Sigmoid colon (tissue), 7 donors: ENCODE data around the gene CAMK1D. TPM values are rescaled to one million over a fixed set of nuclear protein-coding genes. Genes with fewer than 3 reads are reported as not detected.

Experiments
- DNase-seq: peaks from one replicate; pipeline ENCODE4 v3.0.0-alpha.2; 2019
- H3K27ac ChIP-seq, 4 donors: fragments of 200-600 bp; sonication (generic); one replicate each; pipeline ENCODE4 v1.5.1; 2016 to 2019; ENCODE audit warnings: mild to moderate bottlenecking in 1 of 4
- H3K27me3 ChIP-seq, 3 donors: fragments of 200-600 bp; sonication (generic); one replicate each; pipeline ENCODE4 v1.5.1; 2019; ENCODE audit warnings: mild to moderate bottlenecking in 1 of 3
- H3K36me3 ChIP-seq, 4 donors: fragments of 200-600 bp; sonication (generic); one replicate each; pipeline ENCODE4 v1.5.1; 2016 to 2019
- H3K4me1 ChIP-seq, 4 donors: fragments of 200-600 bp; sonication (generic); one replicate each; pipeline ENCODE4 v1.5.1; 2017 to 2019
- H3K4me3 ChIP-seq, 4 donors: fragments of 200-600 bp; sonication (generic); one replicate each; pipeline ENCODE4 v1.5.1; 2017 to 2019; ENCODE audit warnings: mild to moderate bottlenecking in 2 of 4, moderate library complexity in 1 of 4
- H3K9me3 ChIP-seq, 4 donors: fragments of 200-600 bp in 3 of 4; sonication (generic) in 3 of 4; one replicate each; pipeline versions ENCODE4 v1.5.1 to v1.6.1; 2013 to 2019
- CTCF ChIP-seq, 4 experiments: fragments of 450-650 bp in 3 of 4; fragments of 200-600 bp in 1 of 4; IDR thresholded peaks; one replicate each; pipeline ENCODE4 v1.5.1; 2016 to 2019; ENCODE audit warnings: antibody characterized with exemption in 4 of 4, mild to moderate bottlenecking in 3 of 4, moderate library complexity in 2 of 4
- EP300 ChIP-seq, 4 donors: sonication (generic); formaldehyde crosslinking; IDR thresholded peaks; one replicate each; pipeline ENCODE4 v1.6.1; 2017; ENCODE audit warnings: antibody characterized with exemption in 4 of 4
- POLR2A ChIP-seq, 2 donors: fragments of 450-650 bp; IDR thresholded peaks; one replicate each; pipeline ENCODE4 v1.6.1; 2016; ENCODE audit warnings: antibody characterized with exemption in 2 of 2, mild to moderate bottlenecking in 2 of 2, moderate library complexity in 2 of 2
- POLR2AphosphoS5 ChIP-seq, 4 donors: sonication (generic); formaldehyde crosslinking; IDR thresholded peaks; one replicate each; pipeline ENCODE4 v1.6.1; 2017; ENCODE audit warnings: antibody characterized with exemption in 4 of 4
- WGBS, 2 donors: extraction: QIAGEN DNeasy Blood & Tissue Kit; methylation state at CpG; one replicate each; pipeline ENCODE4 v1.1.7; 2013; 5-methylcytosine and 5-hydroxymethylcytosine counted together
- intact Hi-C: fragments of 100-400 bp; cut with DNase I; formaldehyde crosslinking; loops from one replicate; pipeline ENCODE4 v1.15.1; 2023
- polyA plus RNA-seq, 3 donors: library from polyadenylated mRNA; stranded (reverse); fragments of 200-250 nt; gene quantifications; one replicate each; pipeline ENCODE4 v1.2.3, GENCODE V29; 2013
- total RNA-seq, 4 donors: library from RNA; depleted of rRNA; stranded (reverse); fragments of >200 nt; gene quantifications; one replicate each; pipeline ENCODE4 v1.1.0, GENCODE V29; 2016
- donor health status: healthy with polysubstance abuse.
- donor health status: Bipolar disorder and iron deficiency.
- donor health status: healthy.

The CAMK1D gene
- total and polyA plus RNA-seq, 7 donors, result 7.2 to 11.5 (median 8.6) TPM

DNA sequence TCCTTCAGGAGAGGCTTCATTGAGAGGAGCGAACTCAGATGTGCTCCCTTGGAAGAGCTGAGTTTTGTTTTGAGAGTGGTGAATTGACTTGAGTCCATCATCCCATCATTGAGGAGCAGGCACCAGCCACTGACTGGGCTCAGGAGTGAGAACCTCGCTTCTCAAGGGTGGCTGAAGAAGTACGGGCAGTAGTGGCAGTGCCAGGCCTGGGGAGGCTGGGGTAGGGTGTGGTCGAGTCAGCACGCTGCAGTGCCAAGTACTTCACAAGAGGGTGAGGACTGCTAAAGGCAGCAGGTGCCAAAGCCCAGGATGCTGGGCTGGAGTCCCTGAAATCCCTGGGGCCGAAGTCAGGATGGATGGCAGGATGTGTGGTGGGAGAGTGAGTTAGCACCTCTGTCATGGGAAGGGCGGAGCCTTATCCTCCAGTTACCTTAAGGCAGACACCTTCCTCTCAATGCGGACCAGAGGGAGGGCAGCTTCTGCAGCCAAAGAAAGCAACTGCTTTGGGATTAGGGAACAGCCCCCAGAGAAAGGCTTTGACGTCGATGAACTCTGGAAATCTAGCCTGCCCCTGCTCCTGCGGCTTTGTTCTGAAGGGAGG, 210.3 kb downstream of the CAMK1D start:
- Histone ChIP-seq H3K27ac (no peak overlapping the region), H3K4me3 (no peak overlapping the region), H3K4me1 (peaks cover 0 to 12% (median 3%) of the 10 kb centered on the region in 4 donors), H3K36me3 (no peaks in the 10 kb centered on the region), H3K27me3 (no peaks in the 10 kb centered on the region), H3K9me3 (no peaks in the 10 kb centered on the region)
- TF ChIP-seq CTCF (IDR thresholded peaks at IDR 0.05) (no peak), POLR2AphosphoS5 (IDR thresholded peaks at IDR 0.05) (no peak), POLR2A (IDR thresholded peaks at IDR 0.05) (no peak), EP300 (IDR thresholded peaks at IDR 0.05) (no peak)
- WGBS, 2 donors, result 63 to 71% methylated on average over 11 of the region's 11 CpGs
- no peak for DNase-seq
- intact Hi-C loops, result no loop called here

DNA sequence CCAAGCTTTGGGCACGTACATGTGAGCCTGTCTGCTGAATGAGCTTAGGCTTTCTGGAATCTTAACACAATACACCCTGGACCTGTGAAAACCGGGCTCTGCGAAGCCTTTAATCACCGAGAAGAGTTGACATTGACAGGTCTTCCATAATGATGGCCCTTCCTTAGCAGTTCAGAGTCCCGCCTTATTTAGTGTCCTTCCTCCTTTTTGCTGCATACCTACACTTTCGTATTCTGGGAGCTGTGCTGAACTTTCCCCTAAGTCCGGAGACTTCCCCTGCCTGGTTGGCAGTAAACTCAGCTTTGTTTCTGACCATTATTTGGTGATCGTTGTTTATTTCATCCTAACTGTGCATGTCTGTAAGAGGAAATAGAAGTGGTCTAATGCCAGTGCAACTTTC, 212.0 kb downstream of the CAMK1D start:
- Histone ChIP-seq H3K4me3 (no peak overlapping the region), H3K4me1 (peaks cover 0 to 4% (median 0%) of the 10 kb centered on the region in 4 donors), H3K27me3 (no peaks in the 10 kb centered on the region), H3K36me3 (no peaks in the 10 kb centered on the region), H3K9me3 (no peaks in the 10 kb centered on the region), H3K27ac (no peak overlapping the region)
- no peak for DNase-seq
- WGBS, 2 donors, result 85 to 94% methylated on average over 8 of the region's 8 CpGs
- TF ChIP-seq POLR2AphosphoS5 (IDR thresholded peaks at IDR 0.05), result no peak
- no peak for TF ChIP-seq POLR2A (IDR thresholded peaks at IDR 0.05)
- no peak for TF ChIP-seq CTCF (IDR thresholded peaks at IDR 0.05)
- TF ChIP-seq EP300 (IDR thresholded peaks at IDR 0.05), result no peak
- intact Hi-C loops, result no loop called here

DNA sequence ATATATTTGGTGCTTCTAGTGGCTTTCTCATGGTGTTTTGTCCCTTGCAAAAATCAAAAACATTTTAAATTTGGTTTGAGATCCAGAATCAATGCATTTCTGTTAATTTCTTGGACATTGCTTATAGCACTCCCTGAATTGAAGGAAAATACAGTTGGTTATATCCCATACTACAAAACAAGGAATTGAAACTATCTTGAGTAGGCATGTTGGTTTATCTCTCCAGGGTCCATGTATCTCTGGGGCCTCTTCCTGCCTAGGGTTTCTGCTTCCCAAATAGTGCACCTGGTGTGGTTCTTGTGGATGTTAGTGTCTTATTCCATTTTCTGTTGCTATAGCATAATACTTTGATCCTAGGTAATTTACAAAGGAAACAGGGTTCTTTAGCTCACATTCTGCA, 212.4 kb downstream of the CAMK1D start:
- intact Hi-C loops, result no loop called here
- H3K36me3 ChIP-seq, result no peaks in the 10 kb centered on the region
- no peaks in the 10 kb centered on the region for H3K9me3 ChIP-seq

GRCh38 chr10:12563489-12563888, 214.1 kb downstream of the CAMK1D start:
- TF ChIP-seq CTCF (IDR thresholded peaks at IDR 0.05), result no peak
- Histone ChIP-seq H3K27me3 (no peaks in the 10 kb centered on the region), H3K36me3 (no peaks in the 10 kb centered on the region), H3K27ac (no peak overlapping the region), H3K9me3 (no peaks in the 10 kb centered on the region), H3K4me3 (no peak overlapping the region), H3K4me1 (no peaks in the 10 kb centered on the region)
- no peak for DNase-seq
- intact Hi-C loops, result no loop called here
- WGBS, 2 donors, result 91 to 93% methylated on average over 3 of the region's 3 CpGs

More for the DNA sequence above, 212.4 kb downstream of the CAMK1D start:
- Histone ChIP-seq H3K4me3 (no peak overlapping the region), H3K4me1 (no peaks in the 10 kb centered on the region), H3K27ac (no peak overlapping the region), H3K27me3 (no peaks in the 10 kb centered on the region)
- no peak for TF ChIP-seq POLR2AphosphoS5 (IDR thresholded peaks at IDR 0.05)
- no peak for TF ChIP-seq POLR2A (IDR thresholded peaks at IDR 0.05)
- no peak for TF ChIP-seq CTCF (IDR thresholded peaks at IDR 0.05)
- no peak for TF ChIP-seq EP300 (IDR thresholded peaks at IDR 0.05)
- DNase-seq, result no peak

GRCh38 chr10:12564173-12564572, 214.8 kb downstream of the CAMK1D start:
- 66 to 76% methylated on average over 2 of the region's 2 CpGs for WGBS, 2 donors
- no peaks in the 10 kb centered on the region for H3K27me3 ChIP-seq
- no peak for DNase-seq
- no peak for TF ChIP-seq EP300 (IDR thresholded peaks at IDR 0.05)
- TF ChIP-seq POLR2A (IDR thresholded peaks at IDR 0.05), result no peak
- no peak for TF ChIP-seq CTCF (IDR thresholded peaks at IDR 0.05)
- TF ChIP-seq POLR2AphosphoS5 (IDR thresholded peaks at IDR 0.05), result no peak
- no peaks in the 10 kb centered on the region for H3K36me3 ChIP-seq
- no peaks in the 10 kb centered on the region for H3K4me1 ChIP-seq
- no peak overlapping the region for H3K4me3 ChIP-seq
- intact Hi-C loops, result no loop called here
- H3K9me3 ChIP-seq, result no peaks in the 10 kb centered on the region
- H3K27ac ChIP-seq, result no peak overlapping the region
